Hepatocyte (in vitro differentiated cells): Measurements from ENCODE around the gene SLC38A1.

ENCODE experiments used
- CTCF ChIP-seq: fragments of 200-600 bp; sonication (generic); IDR thresholded peaks from 2 replicates; pipeline ENCODE4 v1.5.1; 2016; ENCODE audit warnings: antibody characterized with exemption, mild to moderate bottlenecking; ENCODE audit not compliant: poor library complexity
- EZH2 ChIP-seq: fragments of 200-600 bp; sonication (generic); IDR thresholded peaks from 2 replicates; pipeline ENCODE4 v1.6.1; 2016; ENCODE audit warnings: antibody characterized with exemption, mild to moderate bottlenecking, borderline replicate concordance
- EZH2phosphoT487 ChIP-seq: fragments of 200-600 bp; sonication (generic); IDR thresholded peaks from one replicate; pipeline ENCODE4 v1.6.1; 2018; ENCODE audit warnings: antibody characterized with exemption, mild to moderate bottlenecking, low read depth, moderate library complexity; ENCODE audit not compliant: unreplicated experiment, severe bottlenecking

- TF ChIP-seq CTCF = no peak
- no peak for TF ChIP-seq EZH2phosphoT487
- TF ChIP-seq EZH2 = no peak
These were observed 31.0 kb upstream of the SLC38A1 start for GRCh38 chr12:46299851-46300250.
